GM10248 (cell line): ENCODE data around the gene C2orf78.
"Not testable (repeated sequence)": the region's sequence is repeated elsewhere in the genome, so short reads cannot be mapped to it uniquely, and the experiment has no call there.

Experiments used
- CTCF ChIA-PET: fragments of 300-600 bp; sonication (Branson Sonifier 250); formaldehyde crosslinking; extraction: SDS; loops from one replicate; lab custom pipeline; 2021; ENCODE audit warnings: antibody characterized with exemption; lab: Yijun Ruan, JAX
- POLR2A ChIA-PET: fragments of 350-650 bp; sonication (Branson Sonifier 250); formaldehyde crosslinking; extraction: SDS; loops from one replicate; lab custom pipeline; 2020; ENCODE audit warnings: antibody characterized with exemption; lab: Yijun Ruan, JAX
- DNase-seq: peaks from one replicate; pipeline ENCODE4 v3.0.0; 2012; ENCODE audit errors: extremely low spot score
- CTCF ChIP-seq: IDR thresholded peaks from 2 replicates; pipeline ENCODE4 v1.5.1; 2012; ENCODE audit warnings: mild to moderate bottlenecking, low read depth; ENCODE audit errors: extremely low read depth, missing control alignments, control extremely low read depth

The C2orf78 gene

GRCh38 chr2:73783883-73784282 is at the start of gene C2orf78:
TSS of gene C2orf78 (plus strand) at chr2:73784183. CDS start at chr2:73784310, 127 bp downstream.
- POLR2A ChIA-PET, DNase-seq, CTCF ChIA-PET: not testable (repeated sequence)

GRCh38 chr2:73736378-73736777 is 47.6 kb upstream of the C2orf78 start:
- POLR2A ChIA-PET: no interaction called here
- CTCF ChIA-PET: no interaction called here
- no peak for TF ChIP-seq CTCF
- no peak for DNase-seq

GRCh38 chr2:73736855-73737779 is 46.9 kb upstream of the C2orf78 start, which contains the start of gene TPRKB:
TSS of gene TPRKB (minus strand) at chr2:73737345. CDS start at chr2:73734569, 2,776 bp downstream.
- ChIA-PET CTCF (interaction anchor here (1.5 kb wide), 1 partner anchor 23 kb away, joined by 4 read pairs; no protein-coding TSS in a partner anchor), POLR2A (interaction anchor here (0.6 to 1.2 kb wide), 3 partner anchors 8 to 503 kb away, joined by 3 to 5 read pairs (median 4); partner anchors contain the start of gene CCT7)
- TF ChIP-seq CTCF: no peak
- peak; percentile 98 for DNase-seq

- ChIA-PET POLR2A (no interaction called here), CTCF (no interaction called here)
- no peak for DNase-seq
- no peak for TF ChIP-seq CTCF
These were observed 44.9 kb upstream of the C2orf78 start for GRCh38 chr2:73739101-73739500.

- no peak for TF ChIP-seq CTCF
- ChIA-PET CTCF (interaction anchor here (0.8 to 1.6 kb wide), 2 partner anchors 17 to 23 kb away, joined by 3 to 4 read pairs; no protein-coding TSS in a partner anchor), POLR2A (no interaction called here)
- DNase-seq: no peak
These were observed 43.2 kb upstream of the C2orf78 start for GRCh38 chr2:73740767-73741166.

- ChIA-PET POLR2A (no interaction called here), CTCF (interaction anchor here (1.4 kb wide), 1 partner anchor 13 kb away, joined by 4 read pairs; no protein-coding TSS in a partner anchor)
- no peak for TF ChIP-seq CTCF
- DNase-seq: no peak
These were observed 37.7 kb upstream of the C2orf78 start for GRCh38 chr2:73746015-73746876.
